Subcutaneous abdominal adipose tissue (tissue), 5 donors: ENCODE measurements around the gene CHFR.
"Not testable (repeated sequence)": the region's sequence is repeated elsewhere in the genome, so short reads cannot be mapped to it uniquely, and the experiment has no call there.

Experiments
- H3K27ac ChIP-seq: one replicate; pipeline ENCODE4 v1.7.0; 2013; ENCODE audit warnings: low read depth, mild to moderate bottlenecking, inconsistent platforms, low read length, moderate library complexity
- H3K27me3 ChIP-seq, 5 donors: one replicate each; pipeline ENCODE4 v1.7.0; 2013; ENCODE audit warnings: low read length in 5 of 5, inconsistent platforms in 1 of 5; ENCODE audit not compliant: control insufficient read depth in 5 of 5, insufficient read depth in 4 of 5
- H3K36me3 ChIP-seq, 5 donors: one replicate each; pipeline ENCODE4 v1.7.0; 2013; ENCODE audit warnings: low read length in 5 of 5; ENCODE audit not compliant: control insufficient read depth in 5 of 5, insufficient read depth in 5 of 5
- H3K4me1 ChIP-seq, 5 donors: one replicate each; pipeline ENCODE4 v1.7.0; 2013; ENCODE audit warnings: low read length in 5 of 5, mild to moderate bottlenecking in 3 of 5, moderate library complexity in 1 of 5; ENCODE audit not compliant: control insufficient read depth in 5 of 5, insufficient read depth in 5 of 5
- H3K4me3 ChIP-seq, 5 donors: one replicate each; pipeline ENCODE4 v1.7.0; 2013; ENCODE audit warnings: low read length in 5 of 5, low read depth in 1 of 5
- H3K9ac ChIP-seq, 5 donors: one replicate each; pipeline ENCODE4 v1.7.0; 2013; ENCODE audit warnings: low read length in 5 of 5, mild to moderate bottlenecking in 4 of 5, moderate library complexity in 3 of 5
- H3K9me3 ChIP-seq, 5 donors: one replicate each; pipeline ENCODE4 v1.7.0; 2013; ENCODE audit warnings: low read length in 5 of 5; ENCODE audit not compliant: control insufficient read depth in 5 of 5
- donor health status: healthy.
- donor health status: healthy.
- donor health status: healthy.
- donor health status: healthy.
- donor health status: healthy.

CHFR gene

DNA sequence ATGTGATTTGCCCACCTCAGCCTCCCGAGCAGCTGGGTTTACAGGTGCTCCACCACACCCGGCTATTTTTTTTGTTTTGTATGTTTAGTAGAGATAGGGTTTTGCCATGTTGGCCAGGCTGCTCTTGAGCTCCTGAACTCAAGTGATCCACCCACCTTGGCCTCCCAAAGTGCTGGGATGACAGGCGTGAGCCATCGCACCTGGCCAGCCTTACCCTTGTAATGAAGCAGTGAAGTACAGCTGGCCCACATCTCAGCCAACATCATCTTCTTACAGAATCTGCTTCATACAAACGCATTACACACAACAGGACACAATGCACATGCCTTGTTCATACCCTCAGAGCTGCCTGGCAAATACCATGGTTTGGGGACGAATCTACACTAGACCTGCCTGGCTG is 31.3 kb upstream of the CHFR start:
- H3K27ac ChIP-seq = no peak overlapping the region
- peak overlapping the region in 4 of 5 donors; percentile 29 to 54 (median 44) for H3K4me3 ChIP-seq
- no peak overlapping the region for H3K9ac ChIP-seq
- peaks cover 46 to 96% (median 93%) of the 10 kb centered on the region in 5 donors for H3K9me3 ChIP-seq
- H3K4me1 ChIP-seq = no peaks in the 10 kb centered on the region
- H3K27me3 ChIP-seq = no peaks in the 10 kb centered on the region
- peaks cover 0 to 9% (median 0%) of the 10 kb centered on the region in 5 donors for H3K36me3 ChIP-seq

DNA sequence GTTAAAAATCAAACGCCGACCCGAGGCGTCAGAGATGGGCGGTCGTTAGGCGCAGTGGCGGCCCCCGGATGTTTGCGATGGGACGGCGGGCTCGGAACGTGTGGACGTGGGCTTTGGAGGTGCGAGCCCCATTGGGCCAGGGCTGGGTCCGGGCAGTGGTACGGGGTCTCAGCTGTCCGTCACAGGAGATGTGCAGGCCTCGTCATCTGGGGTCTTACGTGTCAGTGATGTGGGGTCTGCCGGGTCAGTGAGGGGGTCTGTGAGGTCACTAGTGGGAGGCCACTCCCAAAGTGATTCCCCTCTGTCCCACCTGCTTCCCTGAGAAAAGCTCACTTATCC is 21.6 kb upstream of the CHFR start:
- peaks cover 0 to 11% (median 8%) of the 10 kb centered on the region in 5 donors for H3K4me1 ChIP-seq
- H3K9ac ChIP-seq = peak overlapping the region in 3 of 5 donors; percentile 55 to 72 (median 68)
- peaks cover 6 to 66% (median 62%) of the 10 kb centered on the region in 5 donors for H3K9me3 ChIP-seq
- H3K27me3 ChIP-seq = peaks cover 0 to 4% (median 0%) of the 10 kb centered on the region in 5 donors
- H3K27ac ChIP-seq = peak overlapping the region; percentile 37
- H3K36me3 ChIP-seq = peaks cover 0 to 6% (median 0%) of the 10 kb centered on the region in 5 donors
- peak overlapping the region; percentile 53 to 73 (median 72) for H3K4me3 ChIP-seq

DNA sequence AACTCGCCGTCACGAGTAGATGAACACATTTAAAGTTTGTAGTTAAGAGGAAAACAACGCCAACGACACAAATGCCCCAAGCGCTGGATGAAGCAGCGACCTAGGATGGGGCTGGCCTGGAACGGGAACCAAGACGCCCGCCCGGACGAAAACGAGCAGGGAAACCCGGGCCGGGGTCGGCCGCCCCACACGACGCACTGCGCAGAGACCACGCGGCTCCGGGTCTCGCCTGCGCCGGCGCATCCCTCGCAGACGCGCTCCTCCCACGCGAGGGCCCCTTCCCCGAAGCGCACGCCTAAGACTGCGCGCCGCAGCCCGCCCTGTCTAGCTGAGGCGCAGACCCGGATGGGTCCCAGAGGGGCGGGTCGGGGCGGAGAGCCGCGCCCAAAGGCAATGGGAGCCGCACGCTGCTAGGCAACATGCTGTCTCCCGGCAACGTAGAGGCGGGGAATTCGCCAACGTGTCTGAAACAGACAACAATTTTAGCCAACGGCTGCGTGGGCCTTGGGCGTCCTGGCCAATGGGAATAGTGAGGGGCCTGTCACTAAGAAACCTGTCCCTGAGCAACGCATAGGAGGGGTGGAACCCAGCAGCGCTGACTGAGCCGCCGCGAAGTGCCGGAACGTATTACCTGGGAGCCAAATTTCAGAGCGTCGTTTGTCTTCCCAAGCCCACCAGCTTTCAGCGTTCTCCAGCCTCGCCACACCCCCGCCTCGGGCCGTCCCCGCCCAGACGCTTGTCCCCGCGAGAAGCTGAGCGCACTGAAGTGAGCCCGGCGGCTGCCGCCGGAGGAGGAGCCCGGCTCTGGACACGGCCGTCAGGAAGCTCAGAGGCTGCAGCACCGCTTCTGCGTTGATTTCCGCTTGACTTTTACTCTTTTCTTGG is 21.0 kb upstream of the CHFR start:
- peak overlapping the region in 3 of 5 donors; percentile 55 to 72 (median 68) for H3K9ac ChIP-seq
- peaks cover 0 to 3% (median 0%) of the 10 kb centered on the region in 5 donors for H3K36me3 ChIP-seq
- peak overlapping the region; percentile 64 to 73 (median 72) for H3K4me3 ChIP-seq
- H3K27me3 ChIP-seq = peaks cover 0 to 4% (median 0%) of the 10 kb centered on the region in 5 donors
- H3K4me1 ChIP-seq = peaks cover 0 to 11% (median 8%) of the 10 kb centered on the region in 5 donors
- H3K27ac ChIP-seq = peak overlapping the region; percentile 37
- peaks cover 7 to 63% (median 58%) of the 10 kb centered on the region in 5 donors for H3K9me3 ChIP-seq

DNA sequence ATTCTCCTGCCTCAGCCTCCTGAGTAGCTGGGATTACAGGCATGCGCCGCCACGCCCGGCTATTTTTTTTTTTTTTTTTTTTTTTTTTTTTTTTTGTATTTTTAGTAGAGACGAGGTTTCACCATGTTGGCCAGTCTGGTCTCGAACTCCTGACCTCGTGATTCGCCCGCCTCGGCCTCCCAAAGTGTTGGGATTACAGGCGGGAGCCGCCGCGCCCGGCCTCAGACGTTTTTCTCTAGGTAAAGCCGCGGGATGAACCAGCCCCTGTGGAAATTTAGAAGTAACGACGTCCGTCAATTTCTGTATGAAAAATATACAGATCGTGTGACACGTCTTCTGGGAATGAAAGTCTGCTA is 20.4 kb upstream of the CHFR start:
- H3K36me3 ChIP-seq, H3K27me3 ChIP-seq, H3K27ac ChIP-seq, H3K9ac ChIP-seq: not testable (repeated sequence)
- Histone ChIP-seq H3K9me3 (peaks cover 8 to 59% (median 56%) of the 10 kb centered on the region in 5 donors), H3K4me3 (peak overlapping the region; percentile 50 to 73 (median 72)), H3K4me1 (peaks cover 0 to 11% (median 8%) of the 10 kb centered on the region in 5 donors)

DNA sequence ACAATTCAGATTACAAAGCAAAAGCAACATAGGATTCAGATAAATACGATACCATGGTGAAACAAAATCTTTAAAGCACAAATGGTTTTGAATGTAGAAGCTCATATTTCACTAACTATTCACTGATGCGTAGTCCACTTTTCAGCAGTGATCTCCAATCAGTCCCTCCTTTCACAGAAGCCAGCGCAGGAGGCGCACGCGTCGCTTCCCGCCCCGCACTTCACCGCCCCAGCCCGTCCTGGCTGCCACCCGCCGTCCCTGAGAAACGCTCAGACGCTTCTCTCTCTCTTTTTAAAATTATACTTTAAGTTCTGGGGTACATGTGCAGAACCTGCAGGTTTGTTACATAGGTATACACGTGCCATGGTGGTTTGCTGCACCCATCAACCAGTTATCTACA is 19.8 kb upstream of the CHFR start:
- no peak overlapping the region for H3K27ac ChIP-seq
- no peak overlapping the region for H3K9ac ChIP-seq
- H3K4me1 ChIP-seq = peaks cover 0 to 11% (median 8%) of the 10 kb centered on the region in 5 donors
- peaks cover 0 to 4% (median 0%) of the 10 kb centered on the region in 5 donors for H3K27me3 ChIP-seq
- H3K9me3 ChIP-seq = peaks cover 8 to 57% (median 56%) of the 10 kb centered on the region in 5 donors
- peak overlapping the region in 1 of 5 donors; percentile 15 for H3K4me3 ChIP-seq
- H3K36me3 ChIP-seq = peaks cover 0 to 3% (median 0%) of the 10 kb centered on the region in 5 donors

DNA sequence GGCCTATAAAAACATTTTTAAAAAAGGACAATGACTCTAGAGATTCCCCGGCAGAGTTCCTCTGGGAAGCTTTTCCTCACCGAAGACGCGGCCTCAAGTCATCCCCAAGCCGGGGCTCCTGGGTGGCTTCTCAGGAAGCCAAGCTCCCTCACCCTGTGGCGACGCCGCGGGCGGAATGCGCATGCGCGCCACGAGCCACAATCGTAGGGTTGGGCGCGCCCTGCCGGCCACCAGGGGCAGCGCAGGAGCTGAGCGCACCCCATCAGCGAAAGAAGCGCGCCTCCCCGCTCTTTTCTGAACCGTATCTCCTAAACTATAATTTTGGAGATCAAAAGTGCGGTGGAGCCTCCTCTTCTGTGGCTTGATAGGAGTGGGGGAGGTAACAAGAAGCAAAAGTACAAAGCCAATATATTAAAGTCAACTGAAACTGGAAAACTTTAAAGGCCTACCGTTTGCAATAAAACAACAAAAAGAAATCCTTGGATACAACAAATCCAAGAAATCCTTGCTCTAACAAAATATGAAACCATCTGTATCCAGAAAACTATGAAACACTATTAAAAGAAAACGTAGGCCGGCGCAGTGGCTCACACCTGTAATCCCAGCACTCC is 17.4 kb upstream of the CHFR start:
- H3K27me3 ChIP-seq = peaks cover 0 to 4% (median 0%) of the 10 kb centered on the region in 5 donors
- peaks cover 2 to 47% (median 36%) of the 10 kb centered on the region in 5 donors for H3K9me3 ChIP-seq
- peak overlapping the region in 4 of 5 donors; percentile 29 to 55 (median 40) for H3K4me3 ChIP-seq
- no peaks in the 10 kb centered on the region for H3K36me3 ChIP-seq
- H3K27ac ChIP-seq = no peak overlapping the region
- peaks cover 0 to 11% (median 8%) of the 10 kb centered on the region in 5 donors for H3K4me1 ChIP-seq
- H3K9ac ChIP-seq = no peak overlapping the region

DNA sequence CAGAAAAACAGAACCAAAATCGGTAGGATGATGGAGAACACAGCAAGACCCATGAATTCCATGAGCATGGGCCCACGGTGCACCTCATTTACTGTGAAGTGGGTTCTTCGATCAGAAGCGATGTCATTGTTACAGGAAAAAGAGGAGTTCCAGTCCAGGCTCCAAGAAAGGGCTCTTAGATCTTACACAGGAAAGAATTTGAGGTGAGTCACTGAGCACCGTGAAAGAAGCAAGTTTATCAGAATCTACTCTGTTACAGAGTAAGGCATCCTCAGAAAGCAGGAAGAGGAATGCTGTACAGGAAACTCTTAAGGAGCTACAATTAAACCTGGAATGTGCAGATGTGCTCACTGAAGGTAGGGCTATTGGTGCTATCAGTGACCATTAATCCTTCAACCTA is 11.6 kb upstream of the CHFR start:
- Histone ChIP-seq H3K9ac (no peak overlapping the region), H3K9me3 (peaks cover 2 to 32% (median 19%) of the 10 kb centered on the region in 5 donors), H3K27ac (no peak overlapping the region), H3K4me3 (no peak overlapping the region), H3K4me1 (peaks cover 0 to 2% (median 0%) of the 10 kb centered on the region in 5 donors), H3K36me3 (no peaks in the 10 kb centered on the region), H3K27me3 (no peaks in the 10 kb centered on the region)

DNA sequence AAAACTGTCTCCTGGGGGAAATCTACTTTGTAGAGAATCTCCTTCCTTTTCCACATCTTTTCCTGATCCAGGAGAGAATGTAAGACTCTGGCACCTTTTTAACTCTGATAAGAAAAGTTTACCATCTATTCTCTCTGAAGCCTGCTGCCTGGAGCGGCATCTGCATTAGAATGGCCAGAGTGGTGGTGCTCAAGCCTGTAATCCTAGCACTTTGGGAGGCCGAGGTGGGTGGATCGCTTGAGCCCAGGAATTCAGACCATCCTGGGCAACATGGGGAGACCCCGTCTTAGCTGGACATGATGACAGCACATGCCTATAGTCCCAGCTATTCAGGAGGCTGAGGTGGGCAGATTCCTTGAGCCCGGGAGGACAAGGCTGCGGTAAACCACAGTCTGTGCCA is 1.4 kb upstream of the CHFR start:
- peaks cover 0 to 16% (median 16%) of the 10 kb centered on the region in 5 donors for H3K4me1 ChIP-seq
- no peaks in the 10 kb centered on the region for H3K9me3 ChIP-seq
- no peak overlapping the region for H3K9ac ChIP-seq
- peak overlapping the region; percentile 98 for H3K27ac ChIP-seq
- H3K4me3 ChIP-seq = peak overlapping the region in 1 of 5 donors; percentile 92
- H3K27me3 ChIP-seq = no peaks in the 10 kb centered on the region
- H3K36me3 ChIP-seq = peaks cover 0 to 4% (median 3%) of the 10 kb centered on the region in 5 donors

DNA sequence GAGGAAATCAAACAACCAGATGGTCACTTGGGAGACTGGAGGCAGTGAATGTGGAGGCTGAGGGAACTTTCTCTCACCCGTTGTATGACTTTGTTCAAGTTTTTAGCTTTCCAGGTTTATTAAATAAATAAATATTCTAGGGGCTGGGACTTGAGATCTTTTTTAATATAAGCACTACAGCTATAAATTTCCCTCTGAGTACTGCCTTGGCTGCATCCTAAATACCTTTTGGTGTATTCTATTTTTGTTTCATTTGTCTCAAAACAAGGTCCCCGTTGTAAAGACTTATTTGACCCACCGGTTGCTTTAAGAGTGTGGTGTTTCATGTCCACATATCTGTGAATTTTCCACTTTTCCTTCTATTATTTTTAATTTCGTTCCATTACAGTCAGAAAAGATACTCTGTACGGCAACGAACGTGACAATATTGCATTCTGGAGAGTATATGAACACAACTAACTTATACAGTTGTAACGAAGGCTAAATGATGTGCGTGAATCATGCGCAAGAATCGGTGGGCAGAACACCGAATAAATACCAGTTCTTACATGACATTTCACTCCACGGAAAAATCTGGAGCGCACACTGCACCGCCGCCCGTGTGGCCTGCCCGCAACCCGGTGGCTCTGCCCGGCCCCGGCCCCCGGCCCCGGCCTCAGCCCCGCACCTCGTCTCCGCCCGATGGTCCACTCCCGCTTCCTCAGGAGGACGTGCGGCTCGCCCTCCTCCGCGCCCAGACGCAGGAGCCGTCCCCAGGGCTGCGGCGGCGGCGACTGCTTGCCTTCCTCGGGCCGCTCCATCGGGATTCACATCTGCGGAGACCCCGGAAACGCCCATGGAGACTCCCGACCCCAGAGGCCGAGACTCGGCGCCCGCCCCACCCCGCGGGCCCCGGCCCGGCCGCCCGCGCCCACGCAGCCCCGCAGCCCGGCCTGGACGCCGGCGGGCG is 602 bp downstream of the CHFR start:
- peaks cover 0 to 16% (median 16%) of the 10 kb centered on the region in 5 donors for H3K4me1 ChIP-seq
- no peak overlapping the region for H3K27ac ChIP-seq
- peaks cover 3 to 16% (median 13%) of the 10 kb centered on the region in 5 donors for H3K36me3 ChIP-seq
- peak overlapping the region; percentile 64 to 95 (median 83) for H3K4me3 ChIP-seq
- H3K27me3 ChIP-seq = no peaks in the 10 kb centered on the region
- peak overlapping the region in 4 of 5 donors; percentile 57 to 73 (median 66) for H3K9ac ChIP-seq
- no peaks in the 10 kb centered on the region for H3K9me3 ChIP-seq
